Measurements from ENCODE around the gene DOCK10.

Gene DOCK10

DNA sequence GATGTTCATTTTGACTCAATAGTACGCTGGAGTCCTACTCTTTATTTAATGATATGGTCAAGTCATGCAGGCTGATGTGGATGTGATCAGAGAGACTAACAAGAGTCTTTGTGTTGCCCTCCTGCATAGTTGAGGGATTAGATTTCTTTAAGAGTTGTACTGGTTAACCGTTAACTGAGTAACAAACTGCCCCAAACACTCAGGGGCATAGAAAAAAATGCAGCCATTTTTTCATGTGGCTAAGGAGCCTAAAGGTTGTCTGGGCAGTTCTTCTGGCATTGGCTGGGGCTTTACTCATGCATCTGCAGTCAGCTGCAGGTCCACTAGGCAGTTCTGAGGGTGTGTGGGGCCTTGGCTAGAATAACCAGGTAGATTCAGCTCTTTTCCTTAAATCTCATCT lies 32.5 kb downstream of the DOCK10 start:
- no peak for DNase-seq

DNA sequence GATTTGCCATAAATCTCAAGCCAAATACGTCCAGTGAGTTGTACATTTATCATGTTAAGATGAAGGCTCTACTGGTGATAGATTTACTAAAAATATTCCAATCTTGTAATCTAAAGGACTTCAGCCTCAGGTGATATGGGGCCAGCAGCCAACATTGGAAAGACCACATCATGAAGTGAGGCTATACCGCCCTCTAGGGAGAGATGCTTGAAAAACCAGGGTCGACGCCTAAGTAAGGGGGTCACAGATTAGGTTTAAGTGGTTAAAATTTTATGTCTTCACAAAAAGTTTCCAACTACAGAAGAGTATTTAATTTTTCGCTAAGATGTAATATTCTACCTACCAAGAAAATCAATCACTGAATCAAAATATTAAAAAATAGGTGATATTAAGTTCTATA lies 33.3 kb downstream of the DOCK10 start:
- DNase-seq = no peak

DNA sequence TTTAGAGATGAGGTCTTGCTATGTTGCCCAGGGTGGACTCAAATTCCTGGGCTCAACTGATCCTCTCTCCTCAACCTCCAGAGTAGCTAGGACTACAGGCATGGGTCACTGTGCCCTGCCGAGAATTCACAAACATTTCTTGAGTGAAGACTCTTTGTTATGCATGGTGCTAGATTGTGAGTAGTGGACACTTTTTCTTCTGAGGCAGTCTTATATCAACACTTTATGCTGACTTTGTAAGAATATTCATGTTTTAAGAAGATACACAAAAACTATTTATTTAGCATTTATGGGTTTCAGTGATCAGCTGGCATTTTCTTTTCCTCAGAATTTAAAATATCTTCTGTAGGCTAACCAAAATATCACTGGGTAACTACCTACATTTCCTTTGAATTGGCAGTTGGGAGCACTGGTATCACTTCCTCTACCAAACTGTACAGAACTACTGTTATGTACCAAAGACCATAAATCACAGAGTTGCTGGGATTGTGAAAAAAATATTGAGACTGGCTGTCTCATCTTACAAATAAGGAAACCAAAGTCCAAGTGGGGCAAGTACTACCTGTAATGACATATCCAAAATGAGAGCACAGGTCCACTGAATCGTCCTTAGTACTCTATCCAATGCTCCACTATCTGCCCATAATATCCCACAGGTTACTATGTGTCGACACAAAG lies 34.0 kb downstream of the DOCK10 start:
- DNase-seq = no peak

- no peak for DNase-seq
Observed at GRCh38 chr2:225006730-225007129, 35.5 kb downstream of the DOCK10 start.

DNA sequence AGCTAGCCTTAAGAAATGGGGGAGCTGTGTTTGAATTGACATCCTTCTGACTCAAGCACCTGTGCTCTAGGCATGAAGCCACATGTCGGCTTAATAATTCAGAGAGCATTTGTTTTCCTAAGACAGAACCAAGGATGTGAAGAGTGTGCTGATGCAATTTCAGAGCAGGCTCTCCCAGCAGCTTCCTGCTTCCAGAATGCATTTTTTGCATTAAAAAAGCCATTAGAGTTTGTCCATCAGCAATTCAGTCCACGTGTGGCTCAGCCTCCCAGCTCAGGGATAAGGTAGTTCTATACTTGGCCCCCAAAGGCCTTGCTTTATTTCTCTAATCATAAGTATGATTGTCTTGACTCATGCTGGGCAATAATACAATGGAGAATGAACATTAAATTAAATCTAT lies 37.7 kb downstream of the DOCK10 start:
- DNase-seq = no peak

DNA sequence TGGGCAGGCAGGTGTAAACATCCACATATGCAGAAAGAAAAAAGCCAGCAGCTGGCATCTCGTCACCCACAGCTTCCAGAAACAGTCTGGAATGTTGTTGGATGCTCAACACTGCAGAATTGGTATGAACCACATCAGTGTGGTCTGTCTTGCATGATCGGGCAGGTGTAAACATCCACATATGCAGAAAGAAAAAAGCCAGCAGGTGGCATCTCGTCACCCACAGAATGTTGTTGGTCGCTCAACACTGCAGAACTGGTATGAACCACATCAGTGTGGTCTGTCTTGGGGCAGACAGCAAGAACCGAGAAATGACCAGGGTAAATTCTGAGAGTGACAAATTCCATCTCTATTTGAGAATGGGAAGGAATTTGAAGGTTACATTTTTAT lies 39.6 kb downstream of the DOCK10 start:
- DNase-seq = peak; percentile 25

DNA sequence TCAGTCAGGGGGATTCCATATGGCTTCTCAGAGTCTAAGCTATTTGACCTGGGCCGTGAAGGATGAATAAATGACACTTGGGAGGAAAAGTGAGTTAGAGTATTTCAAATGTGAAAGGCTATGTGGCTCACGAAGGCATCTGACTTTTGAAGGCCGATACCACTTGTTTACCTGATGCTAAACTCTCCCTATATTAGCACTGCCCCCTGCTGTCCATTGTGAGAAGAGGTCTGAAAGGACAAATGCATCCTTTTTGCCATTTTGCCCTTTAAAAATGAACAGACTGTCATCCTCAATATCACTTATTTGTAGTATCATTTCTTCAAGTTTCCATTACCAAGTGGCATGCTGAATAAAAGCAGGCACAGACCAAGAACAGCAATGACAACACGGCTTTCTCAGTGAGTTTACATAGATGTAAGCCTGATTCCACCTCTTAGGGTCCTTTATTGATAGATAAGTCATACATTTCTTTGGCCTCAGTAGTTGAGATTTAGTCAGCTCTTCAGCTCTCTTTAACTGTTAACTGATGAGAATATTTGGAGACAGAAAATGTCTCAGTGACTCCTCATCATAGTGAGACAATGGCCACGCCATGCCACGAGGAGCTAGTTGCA lies 40.1 kb downstream of the DOCK10 start:
- peak; percentile 70 for DNase-seq

DNA sequence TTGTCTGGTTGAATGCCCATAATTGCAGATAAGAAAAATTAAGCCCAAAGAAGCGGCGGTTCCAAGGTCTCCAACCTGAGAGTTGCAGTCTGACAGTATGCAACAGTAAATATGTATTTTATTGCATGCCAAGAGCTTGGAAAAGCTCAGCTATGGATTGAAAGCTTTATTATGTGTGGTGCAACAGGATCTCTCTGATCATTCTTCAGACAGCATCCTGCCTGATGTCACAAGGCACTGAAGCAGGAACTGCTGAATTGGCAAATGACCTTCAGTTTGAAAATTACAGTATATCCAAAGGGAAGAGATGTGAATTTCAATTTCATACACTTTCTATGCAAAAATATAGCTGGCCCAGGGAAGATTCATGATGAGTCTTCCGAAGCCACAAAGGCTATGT lies 42.5 kb downstream of the DOCK10 start:
- DNase-seq = no peak

DNA sequence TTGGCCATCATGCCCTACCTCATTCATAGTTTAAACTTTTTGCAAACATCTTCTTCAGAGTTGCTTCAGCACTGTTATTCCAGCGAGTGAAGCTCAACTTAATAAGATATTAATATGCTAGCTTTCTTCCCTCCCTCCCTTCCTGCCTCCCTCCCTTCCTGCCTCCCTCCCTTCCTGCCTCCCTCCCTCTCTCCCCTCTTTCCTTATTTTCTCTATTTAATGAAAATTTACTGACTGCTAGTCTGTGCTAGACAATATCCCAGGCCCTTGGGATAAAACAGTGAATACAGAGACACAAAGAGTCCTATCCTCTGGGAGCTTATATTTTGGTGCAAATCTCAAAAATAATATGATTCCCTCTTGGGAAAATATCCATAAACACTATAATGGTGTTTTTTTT lies 42.9 kb downstream of the DOCK10 start:
- DNase-seq = no peak

DNA sequence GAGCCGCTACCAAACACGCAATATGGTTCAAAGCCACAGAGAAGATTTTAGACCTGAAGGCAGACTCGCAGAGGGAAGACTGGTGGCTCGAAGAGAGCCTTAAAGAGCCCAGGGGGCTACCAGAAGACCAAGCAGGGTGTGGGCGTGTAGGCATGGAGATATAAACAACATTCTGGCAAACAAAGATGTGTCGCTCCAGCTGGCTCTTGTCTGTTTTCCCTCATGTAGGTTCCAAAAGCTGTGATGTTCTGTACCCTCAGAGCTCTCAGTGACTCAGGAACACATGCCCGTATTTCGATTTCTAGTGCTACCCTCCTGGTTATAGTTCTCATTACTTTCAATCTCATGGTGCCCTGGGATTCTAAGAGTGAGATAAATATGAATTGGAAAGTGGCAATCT lies 44.5 kb downstream of the DOCK10 start:
- DNase-seq = no peak

DNA sequence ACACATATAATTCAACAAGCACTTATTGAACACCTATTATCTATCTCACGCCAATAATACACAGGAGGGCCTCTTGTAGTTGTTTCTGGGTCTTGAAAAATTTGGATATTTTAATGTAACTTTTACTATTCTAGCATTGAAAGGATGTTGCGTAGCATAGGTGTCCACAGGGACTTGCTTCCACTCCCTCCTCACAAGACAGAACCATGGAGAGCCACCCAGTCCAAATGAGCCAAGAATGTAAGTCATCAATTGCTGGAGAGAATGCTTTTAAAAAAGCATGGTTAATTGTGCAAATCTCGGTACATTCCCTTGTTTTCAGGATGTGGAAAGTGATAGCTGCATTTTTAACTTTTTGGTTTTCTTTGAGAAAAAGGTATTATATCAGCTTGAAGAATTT lies 46.8 kb downstream of the DOCK10 start:
- no peak for DNase-seq

DNA sequence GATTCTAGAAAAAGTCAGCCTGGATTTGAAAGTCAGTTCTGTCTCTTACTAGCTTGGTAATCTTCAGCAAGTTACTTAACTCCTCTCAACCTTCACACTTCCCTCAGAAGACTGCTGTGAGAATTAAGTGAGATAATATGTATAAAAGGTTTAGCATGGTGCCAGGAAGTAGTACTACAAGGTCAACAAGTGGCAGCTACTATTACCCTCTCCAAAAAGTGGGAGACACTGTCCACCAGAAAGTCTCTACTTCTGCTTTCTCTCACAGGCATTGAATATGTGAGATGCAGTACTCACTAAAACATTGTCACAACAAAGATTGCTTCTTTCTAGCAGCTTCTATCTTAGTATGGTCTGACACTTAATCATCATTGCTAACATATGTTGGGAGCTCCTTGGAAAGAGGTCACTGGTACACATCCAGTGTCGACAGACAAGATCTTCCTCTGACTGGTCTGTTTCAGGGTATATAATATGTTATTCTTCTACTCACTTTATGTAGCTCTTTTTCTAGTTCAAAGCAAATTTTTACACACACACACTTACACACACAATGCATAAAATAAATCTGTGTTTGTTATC lies 47.9 kb downstream of the DOCK10 start:
- no peak for DNase-seq

DNA sequence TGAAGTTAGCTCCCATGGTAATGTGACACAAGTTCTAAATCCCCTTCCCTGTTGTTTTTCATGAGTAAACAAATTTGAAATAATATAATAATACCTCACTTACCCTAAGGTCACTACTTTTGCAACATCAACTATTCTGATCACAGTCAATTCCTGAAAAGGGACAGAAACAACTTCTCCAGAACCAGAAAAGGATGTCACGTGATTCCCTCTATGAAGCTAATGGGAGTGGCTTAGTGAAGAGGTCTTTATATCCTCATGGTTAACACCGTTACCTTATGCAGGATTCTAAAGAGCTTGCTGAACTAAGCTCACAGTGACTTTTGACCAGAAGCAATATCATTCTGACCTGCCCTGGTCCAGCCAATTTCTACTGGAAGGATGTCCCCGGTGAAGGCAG lies 51.6 kb downstream of the DOCK10 start:
- DNase-seq = no peak

GRCh38 chr2:224987733-224988132 lies 54.5 kb downstream of the DOCK10 start:
- no peak for DNase-seq

- no peak for DNase-seq
Observed at GRCh38 chr2:224986477-224986876, 55.8 kb downstream of the DOCK10 start.

DNA sequence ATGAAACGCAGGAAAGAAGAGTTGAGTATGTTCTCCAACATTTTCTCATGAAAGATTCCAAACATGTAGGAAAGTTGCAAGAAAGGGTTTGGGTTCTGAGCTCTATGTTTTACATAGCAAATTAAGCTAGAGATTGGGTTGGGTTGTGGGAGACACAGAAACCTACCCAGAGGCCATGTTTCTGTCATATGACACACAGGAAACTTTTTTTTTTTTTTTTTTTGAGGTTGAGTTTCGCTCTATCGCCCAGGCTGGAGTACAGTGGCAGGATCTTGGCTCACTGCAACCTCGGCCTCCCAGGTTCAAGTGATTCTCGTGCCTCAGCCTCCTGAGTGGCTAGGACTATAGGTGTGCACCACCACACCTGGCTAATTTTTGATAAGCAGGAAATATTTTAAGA lies 57.6 kb downstream of the DOCK10 start:
- DNase-seq = no peak

DNA sequence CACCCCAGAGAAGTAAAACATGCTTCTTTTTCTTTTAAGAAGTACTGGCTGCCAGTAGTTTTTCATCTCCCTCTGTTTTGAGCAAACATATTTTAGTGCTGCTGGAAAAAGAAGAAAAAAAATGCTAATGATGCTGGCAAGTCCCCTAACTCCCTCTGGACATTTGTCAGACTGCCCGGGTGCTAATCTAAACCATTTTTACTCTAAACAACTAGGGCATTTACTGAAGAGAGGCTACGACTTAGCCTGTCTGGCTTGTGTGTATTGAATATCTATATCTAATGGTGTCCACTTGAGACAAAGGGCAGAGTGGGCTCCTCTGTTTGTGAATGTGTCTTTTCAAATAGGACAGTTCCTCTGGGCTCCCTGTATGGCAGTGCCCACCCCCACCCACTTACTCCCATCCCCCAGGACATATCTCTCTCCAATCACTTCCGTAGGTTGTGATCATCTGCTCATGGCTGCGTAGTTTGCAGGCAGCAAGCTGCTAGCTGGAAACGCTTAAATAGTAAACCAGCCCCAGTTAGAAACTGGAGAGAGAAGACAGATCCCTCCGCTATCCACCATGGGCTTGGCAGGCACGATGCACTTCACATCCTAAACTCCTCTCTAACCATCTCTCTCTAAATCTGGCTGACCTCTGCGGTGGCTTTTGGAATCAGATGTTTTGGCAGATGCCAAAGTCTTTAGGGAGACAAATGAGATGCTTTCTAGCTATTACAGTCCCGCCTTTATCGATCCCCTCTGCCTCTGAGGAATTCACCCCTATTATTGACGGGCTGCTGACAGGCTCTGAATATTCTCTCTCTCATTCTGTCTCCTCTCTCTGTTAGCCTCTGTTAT lies 58.3 kb downstream of the DOCK10 start:
- no peak for DNase-seq

DNA sequence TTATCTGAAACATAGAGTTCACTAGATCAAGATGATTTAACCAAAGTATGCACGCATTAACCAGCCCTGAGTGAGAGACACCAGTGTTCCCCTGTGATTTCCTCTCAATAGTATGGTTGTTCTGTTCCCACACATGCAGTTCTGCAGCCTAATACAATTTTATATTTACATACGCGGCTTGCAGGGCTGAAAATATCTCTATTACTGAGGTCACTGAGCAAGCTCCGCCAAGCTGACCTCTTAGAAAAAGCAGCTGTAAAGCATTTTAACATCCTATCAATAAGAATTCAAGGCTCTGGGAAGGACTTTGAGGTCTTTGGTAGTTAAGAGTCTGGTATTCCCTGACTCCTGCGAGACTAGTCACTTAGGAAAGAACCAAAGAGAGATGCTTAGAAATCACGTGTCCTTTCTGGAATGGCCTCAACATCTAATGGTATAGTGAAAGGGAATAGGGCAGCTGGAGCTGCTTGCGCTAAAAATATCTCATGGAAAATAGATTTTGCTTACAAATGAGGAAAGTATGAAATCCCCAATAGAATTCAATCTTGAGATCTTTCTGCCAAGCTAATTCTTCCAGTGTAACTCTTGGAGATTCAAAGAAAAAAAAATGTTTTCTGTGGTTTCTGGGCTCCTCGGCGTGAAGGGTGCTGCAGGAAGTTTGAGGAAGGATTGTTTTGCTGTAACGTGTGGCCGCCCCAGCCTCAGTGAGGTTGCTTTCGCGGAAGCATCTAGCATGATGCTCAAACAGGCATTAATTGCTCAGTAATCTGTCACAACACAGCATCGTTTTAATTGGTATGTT lies 59.2 kb downstream of the DOCK10 start:
- DNase-seq = no peak

GRCh38 chr2:224982226-224982625 lies 60.0 kb downstream of the DOCK10 start:
- no peak for DNase-seq

DNA sequence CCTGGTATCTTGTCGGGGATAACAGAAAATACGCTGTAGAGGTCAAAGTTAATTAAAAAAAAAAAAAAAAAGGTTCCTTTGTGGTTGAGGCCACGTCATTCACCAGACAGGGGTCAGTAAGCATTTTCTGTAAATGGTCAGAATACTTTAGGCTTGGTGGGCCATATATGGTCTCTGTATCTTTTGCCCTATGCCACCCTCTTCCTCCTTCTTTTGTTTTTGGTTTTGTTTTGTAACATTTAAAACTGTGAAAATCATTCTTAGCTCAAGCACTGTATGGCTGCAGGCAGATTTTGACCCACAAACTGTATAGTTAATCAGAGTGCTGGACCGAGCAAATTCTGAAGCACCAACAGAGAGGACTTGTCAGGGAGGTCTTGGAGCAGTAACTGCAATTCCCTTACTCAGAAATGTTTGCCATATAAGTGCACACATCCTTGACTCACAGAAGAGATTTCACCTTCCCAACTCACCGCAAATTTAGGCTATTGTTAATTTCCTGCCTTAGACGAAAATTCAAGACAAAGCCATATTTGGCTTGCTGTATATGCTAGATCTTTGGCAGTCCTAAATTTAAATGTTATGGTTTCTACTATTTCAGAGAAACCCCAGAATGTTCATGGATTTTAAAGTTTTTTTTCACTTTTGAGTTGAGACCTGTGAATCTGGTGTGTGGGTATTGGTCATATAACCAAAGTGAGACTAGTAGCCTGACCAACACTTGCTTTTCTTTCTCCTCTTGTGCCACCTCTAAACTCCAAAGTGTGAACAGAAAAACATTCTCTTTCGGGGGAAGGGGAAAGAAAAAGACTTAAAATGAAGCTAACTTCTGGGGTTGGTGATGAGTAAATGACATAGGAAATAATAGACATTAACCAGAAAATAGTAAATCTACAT lies 65.4 kb downstream of the DOCK10 start:
- DNase-seq = no peak

DNA sequence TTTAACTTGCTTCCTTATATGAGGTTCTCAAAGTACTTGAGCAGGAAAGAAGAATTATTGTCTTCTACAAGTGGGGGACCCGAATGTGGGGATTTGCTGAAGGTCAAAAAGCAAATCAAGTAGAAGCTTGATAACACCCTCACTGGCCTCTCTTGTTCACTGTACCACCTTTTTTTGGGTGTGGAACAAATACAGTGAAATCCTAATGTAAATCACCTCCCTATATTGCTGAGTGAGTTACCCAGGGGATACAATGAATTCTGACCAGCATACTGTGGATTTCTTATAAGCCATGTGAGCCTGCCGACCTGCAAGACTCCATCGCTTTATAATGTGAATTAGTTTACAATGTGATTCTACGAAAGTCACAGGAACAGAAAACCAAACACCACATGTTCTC lies 66.5 kb downstream of the DOCK10 start:
- DNase-seq = no peak

All from activated T-cell treated with anti-CD3 and anti-CD28 coated beads for 4 hours (primary cell).